ENCODE results near the gene IL36B.

- TF ChIP-seq GATA2 (IDR thresholded peaks at IDR 0.05; ENCODE audit: low read depth, low read length) (no peak), GATA3 (IDR thresholded peaks at IDR 0.05; ENCODE audit: low read depth, low read length) (no peak)
Measured at GRCh38 chr2:112996635-112997034, 56.0 kb downstream of the IL36B start.
